ENCODE measurements around the gene CDKAL1.

DNA sequence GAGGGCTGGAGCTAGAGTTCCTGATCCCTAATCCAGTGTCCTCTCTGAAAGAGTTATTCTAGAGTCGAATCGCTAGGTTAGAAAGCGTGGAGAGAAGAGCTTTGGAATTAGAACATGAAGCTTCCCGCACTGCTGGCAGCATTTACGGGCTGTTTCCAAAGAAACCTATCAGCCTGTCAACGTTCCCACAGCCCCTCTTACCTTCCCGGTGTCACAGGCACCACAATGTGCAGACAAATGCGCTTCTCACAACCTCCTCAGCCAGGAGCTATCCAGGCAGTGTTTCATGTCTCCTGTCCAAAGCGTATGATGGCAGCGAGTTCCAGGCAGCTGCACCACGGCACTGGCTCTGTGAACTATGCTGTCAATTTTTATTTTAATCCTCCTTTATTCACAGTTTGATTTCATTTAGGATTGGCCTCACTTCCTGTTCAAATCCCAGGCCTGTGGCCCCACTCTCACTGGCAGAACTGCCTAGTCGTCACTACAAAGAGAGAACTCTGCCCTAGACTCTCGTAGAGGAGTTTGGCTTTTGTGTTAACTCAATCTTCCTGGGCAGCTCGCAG is 736.5 kb downstream of the CDKAL1 start:
- TF ChIP-seq YY1 (IDR thresholded peaks at IDR 0.05; ENCODE audit: insufficient read depth, insufficient read length) = no peak
- TF ChIP-seq ZNF274 (IDR thresholded peaks at IDR 0.05; ENCODE audit: low read depth, low read length) = no peak
- no peak for TF ChIP-seq SUZ12 (IDR thresholded peaks at IDR 0.05; ENCODE audit: extremely low read depth, insufficient read depth, insufficient read length)
